Loucy (cell line): ENCODE data around the gene MBP.

ENCODE experiments used
- H2AFZ ChIP-seq: fragments of 200-600 bp; sonication (generic); 2 replicates; pipeline ENCODE4 v1.6.0; 2016; ENCODE audit warnings: antibody characterized with exemption, mild to moderate bottlenecking, low read length, moderate library complexity
- H3F3A ChIP-seq: fragments of 200-600 bp; 2 replicates; pipeline ENCODE4 v1.6.0; 2016; ENCODE audit warnings: antibody characterized with exemption, low read depth, mild to moderate bottlenecking
- H3K27me3 ChIP-seq: fragments of 200-600 bp; sonication (generic); 2 replicates; pipeline ENCODE4 v1.6.1; 2014; ENCODE audit warnings: low read length, mild to moderate bottlenecking; ENCODE audit not compliant: insufficient read depth, poor library complexity, severe bottlenecking
- H3K36me3 ChIP-seq: fragments of 200-600 bp; sonication (generic); 2 replicates; pipeline ENCODE4 v1.6.1; 2016; ENCODE audit warnings: low read length; ENCODE audit not compliant: insufficient read depth
- H3K4me1 ChIP-seq: fragments of 200-600 bp; sonication (generic); 2 replicates; pipeline ENCODE4 v1.5.1; 2014; ENCODE audit warnings: low read length, mild to moderate bottlenecking; ENCODE audit not compliant: insufficient read depth, poor library complexity, severe bottlenecking
- H3K4me2 ChIP-seq: fragments of 200-600 bp; sonication (generic); 2 replicates; pipeline ENCODE4 v1.6.0; 2014; ENCODE audit warnings: antibody characterized with exemption, low read length, low read depth, mild to moderate bottlenecking; ENCODE audit not compliant: poor library complexity, severe bottlenecking
- H3K4me3 ChIP-seq: fragments of 200-600 bp; sonication (generic); 2 replicates; pipeline ENCODE4 v1.5.1; 2014; ENCODE audit warnings: low read length, mild to moderate bottlenecking, mixed read lengths; ENCODE audit not compliant: poor library complexity, severe bottlenecking
- H3K79me2 ChIP-seq: fragments of 200-600 bp; sonication (generic); 2 replicates; pipeline ENCODE4 v1.6.1; 2014; ENCODE audit warnings: low read length; ENCODE audit not compliant: insufficient read depth
- H3K9ac ChIP-seq: fragments of 200-600 bp; sonication (generic); 2 replicates; pipeline ENCODE4 v1.6.0; 2014; ENCODE audit warnings: mild to moderate bottlenecking, low read depth, low read length, moderate library complexity; ENCODE audit not compliant: poor library complexity, severe bottlenecking
- H3K9me2 ChIP-seq: fragments of 200-600 bp; sonication (generic); replicated peaks from 2 replicates; pipeline ENCODE4 v1.6.1; 2016; ENCODE audit warnings: low read depth, low read length, mixed read lengths
- H3K9me3 ChIP-seq: fragments of 200-600 bp; sonication (generic); 2 replicates; pipeline ENCODE4 v1.6.1; 2014; ENCODE audit warnings: mild to moderate bottlenecking, antibody characterized with exemption, low read length, low read depth; ENCODE audit not compliant: insufficient read depth
- H4K20me1 ChIP-seq: fragments of 200-600 bp; sonication (generic); 2 replicates; pipeline ENCODE4 v1.6.0; 2014; ENCODE audit warnings: antibody characterized with exemption, low read length, mild to moderate bottlenecking; ENCODE audit not compliant: insufficient read depth, poor library complexity, severe bottlenecking
- EZH2phosphoT487 ChIP-seq: fragments of 200-600 bp; IDR thresholded peaks from 2 replicates; pipeline ENCODE4 v1.6.1; 2018; ENCODE audit warnings: antibody characterized with exemption, mild to moderate bottlenecking, moderate library complexity, borderline replicate concordance
- TF ChIP-seq, protein P1 (sequence below): fragments of 200-600 bp; sonication (generic); conservative IDR thresholded peaks from 2 replicates; pipeline ENCODE4 v1.5.1; 2014; ENCODE audit warnings: mild to moderate bottlenecking, antibody characterized with exemption, low read length

Gene MBP

DNA sequence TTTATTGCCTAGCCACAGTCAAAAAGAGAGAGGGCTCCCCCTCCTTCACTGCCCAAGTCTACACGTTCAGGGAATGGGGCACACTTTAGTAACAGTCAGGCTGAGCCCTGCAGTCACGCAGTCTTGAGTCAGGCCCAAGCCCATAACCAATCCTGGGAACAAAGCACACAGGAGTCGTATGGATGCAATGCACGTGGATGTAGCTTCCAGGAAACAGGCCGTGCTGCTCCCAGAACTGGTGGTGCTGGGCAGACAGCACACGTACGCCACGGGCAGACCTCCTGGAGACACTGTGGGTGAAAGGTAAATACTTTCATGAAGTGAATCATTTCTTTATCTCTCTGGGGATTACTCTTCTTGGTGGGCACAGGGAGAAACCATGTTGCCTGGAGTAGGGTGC, 30.0 kb upstream of the MBP start:
- H3K27me3 ChIP-seq = no peaks in the 10 kb centered on the region
- H3K9me2 ChIP-seq = no peaks in the 10 kb centered on the region
- H3K9ac ChIP-seq = peak overlapping the region; percentile 34
- peaks cover 22% of the 10 kb centered on the region for H3K4me1 ChIP-seq
- TF ChIP-seq, protein P1, sequence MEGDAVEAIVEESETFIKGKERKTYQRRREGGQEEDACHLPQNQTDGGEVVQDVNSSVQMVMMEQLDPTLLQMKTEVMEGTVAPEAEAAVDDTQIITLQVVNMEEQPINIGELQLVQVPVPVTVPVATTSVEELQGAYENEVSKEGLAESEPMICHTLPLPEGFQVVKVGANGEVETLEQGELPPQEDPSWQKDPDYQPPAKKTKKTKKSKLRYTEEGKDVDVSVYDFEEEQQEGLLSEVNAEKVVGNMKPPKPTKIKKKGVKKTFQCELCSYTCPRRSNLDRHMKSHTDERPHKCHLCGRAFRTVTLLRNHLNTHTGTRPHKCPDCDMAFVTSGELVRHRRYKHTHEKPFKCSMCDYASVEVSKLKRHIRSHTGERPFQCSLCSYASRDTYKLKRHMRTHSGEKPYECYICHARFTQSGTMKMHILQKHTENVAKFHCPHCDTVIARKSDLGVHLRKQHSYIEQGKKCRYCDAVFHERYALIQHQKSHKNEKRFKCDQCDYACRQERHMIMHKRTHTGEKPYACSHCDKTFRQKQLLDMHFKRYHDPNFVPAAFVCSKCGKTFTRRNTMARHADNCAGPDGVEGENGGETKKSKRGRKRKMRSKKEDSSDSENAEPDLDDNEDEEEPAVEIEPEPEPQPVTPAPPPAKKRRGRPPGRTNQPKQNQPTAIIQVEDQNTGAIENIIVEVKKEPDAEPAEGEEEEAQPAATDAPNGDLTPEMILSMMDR = no peak
- no peak for TF ChIP-seq EZH2phosphoT487
- H4K20me1 ChIP-seq = no peaks in the 10 kb centered on the region
- peak overlapping the region; percentile 5; the same call in 1 of the 2 replicates for H2AFZ ChIP-seq
- no peaks in the 10 kb centered on the region for H3K9me3 ChIP-seq
- no peaks in the 10 kb centered on the region for H3K36me3 ChIP-seq
- H3K79me2 ChIP-seq = no peaks in the 10 kb centered on the region
- peak overlapping the region; percentile 48 for H3K4me2 ChIP-seq
- no peaks in the 10 kb centered on the region for H3F3A ChIP-seq
- no peak overlapping the region for H3K4me3 ChIP-seq

DNA sequence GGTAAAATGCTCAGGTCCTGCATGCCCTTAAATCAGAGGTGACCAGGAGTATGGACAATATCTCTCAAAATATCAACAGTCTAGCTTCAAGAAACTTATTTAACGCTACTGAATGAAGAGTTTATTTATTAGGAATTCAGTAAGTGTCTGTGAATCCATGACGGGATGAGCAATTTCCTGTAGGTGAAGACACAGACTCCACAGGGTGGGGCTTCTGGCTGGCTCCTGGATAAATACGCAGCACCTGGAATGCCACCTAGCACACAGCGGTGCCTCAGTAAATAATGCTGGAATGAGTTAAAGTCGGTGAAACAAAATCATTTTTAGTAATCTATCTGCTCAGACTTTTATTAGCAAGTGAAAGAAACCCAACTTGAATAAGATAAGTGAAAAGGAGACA, 29.4 kb upstream of the MBP start:
- Histone ChIP-seq H3K36me3 (no peaks in the 10 kb centered on the region), H3K27me3 (no peaks in the 10 kb centered on the region), H3K9ac (no peak overlapping the region), H3K4me3 (no peak overlapping the region), H3K4me2 (peak overlapping the region; percentile 48), H3K9me3 (no peaks in the 10 kb centered on the region), H3F3A (no peaks in the 10 kb centered on the region), H2AFZ (0 out of 2 replicates have a peak overlapping the region, but pooled peaks have one; percentile 5), H3K9me2 (no peaks in the 10 kb centered on the region), H3K79me2 (no peaks in the 10 kb centered on the region), H3K4me1 (peaks cover 28% of the 10 kb centered on the region), H4K20me1 (no peaks in the 10 kb centered on the region)
- TF ChIP-seq, protein P1 = no peak
- TF ChIP-seq EZH2phosphoT487 = no peak

DNA sequence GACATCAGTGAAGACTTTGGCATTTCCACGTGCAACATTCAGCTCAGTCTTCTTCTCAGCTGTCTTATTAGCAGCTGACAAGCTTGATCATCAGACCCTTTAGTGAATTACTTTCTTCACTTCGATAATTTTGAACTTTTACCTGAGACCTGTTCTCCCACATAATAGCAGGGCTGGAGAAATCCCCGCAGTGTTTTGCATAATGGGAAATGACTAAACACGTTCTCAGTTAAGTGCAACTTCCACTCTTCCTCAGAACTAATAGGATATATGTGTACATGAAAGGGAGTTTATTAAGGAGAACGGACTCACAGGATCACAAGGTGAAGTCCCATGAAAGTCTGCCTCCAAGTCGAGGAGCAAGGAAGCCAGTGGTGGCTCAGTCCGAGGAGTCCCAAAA, 28.8 kb upstream of the MBP start:
- H3K4me1 ChIP-seq = peaks cover 28% of the 10 kb centered on the region
- no peaks in the 10 kb centered on the region for H3F3A ChIP-seq
- no peak overlapping the region for H3K4me2 ChIP-seq
- no peak overlapping the region for H3K9ac ChIP-seq
- no peaks in the 10 kb centered on the region for H3K79me2 ChIP-seq
- no peak for TF ChIP-seq EZH2phosphoT487
- TF ChIP-seq, protein P1 = no peak
- H3K36me3 ChIP-seq = no peaks in the 10 kb centered on the region
- no peak overlapping the region for H3K4me3 ChIP-seq
- H4K20me1 ChIP-seq = no peaks in the 10 kb centered on the region
- no peaks in the 10 kb centered on the region for H3K9me2 ChIP-seq
- H2AFZ ChIP-seq = no peak overlapping the region
- H3K9me3 ChIP-seq = no peaks in the 10 kb centered on the region
- no peaks in the 10 kb centered on the region for H3K27me3 ChIP-seq
